Activated CD4-positive, alpha-beta T cell treated with anti-CD3 and anti-CD28 coated beads, Interleukin-2, Interleukin-6, amounts not matched to agents 100 ng/mL and 50 ng/mL, durations not matched to agents 16 hours and 8 hours (primary cell): ENCODE measurements around the gene GPX1.

Experiments
- DNase-seq: peaks from one replicate; pipeline ENCODE4 v3.0.0-alpha.2; 2020

The GPX1 gene

GRCh38 chr3:49311283-49311682 lies 46.9 kb downstream of the GPX1 start:
- no peak for DNase-seq

- no peak for DNase-seq
Observed at GRCh38 chr3:49310677-49311076, 47.5 kb downstream of the GPX1 start.
